Measurements from ENCODE around the gene NUP35. TPM values are rescaled to one million over a fixed set of nuclear protein-coding genes. Genes with fewer than 3 reads are reported as not detected.

Gene NUP35
- total RNA-seq, 1 experiment from 2014 or later, result 25.0 TPM

- no TSS peak for BruUV-seq (replicated peaks)
- Histone ChIP-seq H3K36me3 (ENCODE audit: low read depth, low read length) (no peaks in the 10 kb centered on the region), H3K4me2 (ENCODE audit: low read length) (no peak overlapping the region), H3K9ac (ENCODE audit: low read length) (no peak overlapping the region), H3K27me3 (ENCODE audit: low read length) (no peaks in the 10 kb centered on the region), H2AFZ (ENCODE audit: low read length) (no peak overlapping the region), H3K9me3 (ENCODE audit: low read length) (no peaks in the 10 kb centered on the region), H4K20me1 (ENCODE audit: low read length) (no peaks in the 10 kb centered on the region), H3K9me2 (replicated peaks; ENCODE audit: low read length) (no peaks in the 10 kb centered on the region), H3K27ac (ENCODE audit: low read length) (no peak overlapping the region), H3K4me3 (ENCODE audit: low read length) (no peak overlapping the region), H3F3A (ENCODE audit: low read length, unreplicated experiment) (no peaks in the 10 kb centered on the region), H3K79me2 (ENCODE audit: low read length) (no peaks in the 10 kb centered on the region), H3K4me1 (ENCODE audit: insufficient read depth, low read length) (no peaks in the 10 kb centered on the region)
- ChIA-PET POLR2A (ENCODE audit: unreplicated experiment) (interaction anchor here (0.8 kb wide), 1 partner anchor 377 kb away, joined by 8 read pairs; no protein-coding TSS in a partner anchor), CTCF (no interaction called here)
- TF ChIP-seq EZH2phosphoT487 (IDR thresholded peaks at IDR 0.05; ENCODE audit: borderline replicate concordance, low read length), result no peak
- TF ChIP-seq EZH2 (IDR thresholded peaks at IDR 0.05; ENCODE audit: low read length, unreplicated experiment), result no peak
- no peak for TF ChIP-seq CTCF (conservative IDR thresholded peaks at IDR 0.05; ENCODE audit: low read depth, low read length)
- DNase-seq (no peak), ATAC-seq (no peak)
- intact Hi-C loops (cut with micrococcal nuclease), result no loop called here
Measured at GRCh38 chr2:183207110-183207509, 82.9 kb downstream of the NUP35 start.

- Histone ChIP-seq H3K27me3 (ENCODE audit: low read length) (no peaks in the 10 kb centered on the region), H3K9me2 (replicated peaks; ENCODE audit: low read length) (no peaks in the 10 kb centered on the region), H3K36me3 (ENCODE audit: low read depth, low read length) (no peaks in the 10 kb centered on the region), H3K27ac (ENCODE audit: low read length) (no peak overlapping the region), H3K9ac (ENCODE audit: low read length) (no peak overlapping the region), H2AFZ (ENCODE audit: low read length) (no peak overlapping the region), H3K4me2 (ENCODE audit: low read length) (no peak overlapping the region), H3F3A (ENCODE audit: low read length, unreplicated experiment) (no peaks in the 10 kb centered on the region), H3K4me1 (ENCODE audit: insufficient read depth, low read length) (no peaks in the 10 kb centered on the region), H3K79me2 (ENCODE audit: low read length) (no peaks in the 10 kb centered on the region), H4K20me1 (ENCODE audit: low read length) (no peaks in the 10 kb centered on the region), H3K4me3 (ENCODE audit: low read length) (no peak overlapping the region), H3K9me3 (ENCODE audit: low read length) (no peaks in the 10 kb centered on the region)
- ChIA-PET CTCF (no interaction called here), POLR2A (ENCODE audit: unreplicated experiment) (no interaction called here)
- BruUV-seq (replicated peaks), result no TSS peak
- no peak for ATAC-seq
- intact Hi-C loops (cut with micrococcal nuclease), result no loop called here
- no peak for DNase-seq
- TF ChIP-seq CTCF (conservative IDR thresholded peaks at IDR 0.05; ENCODE audit: low read depth, low read length) (no peak), EZH2phosphoT487 (IDR thresholded peaks at IDR 0.05; ENCODE audit: borderline replicate concordance, low read length) (no peak)
Measured at GRCh38 chr2:183209395-183210028, 85.3 kb downstream of the NUP35 start.

Other genes starting within 250 kb of the NUP35 start
- gene NCKAP1, start 86.0 kb upstream of the NUP35 start, total RNA-seq (2014; rRNA removed), result 76.2 and 80.3 TPM in 2 replicates
- gene DUSP19, start 45.7 kb upstream of the NUP35 start, total RNA-seq (2014; rRNA removed), result 0.51 and 0.58 TPM in 2 replicates